ENCODE data around the gene PTTG1IP2.
"Not testable (repeated sequence)": the region's sequence is repeated elsewhere in the genome, so short reads cannot be mapped to it uniquely, and the experiment has no call there.

DNA sequence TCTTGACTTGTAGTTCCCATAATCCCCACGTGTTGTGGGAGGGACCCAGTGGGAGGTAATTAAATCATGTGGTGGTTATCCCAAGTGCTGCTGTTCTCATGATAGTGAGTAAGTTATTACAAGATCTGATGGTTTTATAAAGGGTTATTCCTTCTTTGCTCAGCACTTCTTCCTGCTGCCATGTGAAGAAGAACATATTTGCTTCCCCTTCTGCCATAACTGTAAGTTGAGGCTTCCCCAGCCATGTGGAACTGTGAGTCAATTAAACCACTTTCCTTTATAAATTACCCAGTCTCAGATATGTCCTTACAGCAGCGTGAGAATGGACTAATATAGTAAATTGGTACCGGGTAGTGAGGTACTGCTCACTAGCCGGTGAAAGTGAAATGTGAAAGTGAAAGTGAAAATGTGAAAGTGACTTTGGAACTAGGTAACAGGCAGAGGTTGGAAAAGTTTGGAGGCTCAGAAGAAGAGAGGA, 6.2 kb upstream of the PTTG1IP2 start:
- TF ChIP-seq, protein P1, sequence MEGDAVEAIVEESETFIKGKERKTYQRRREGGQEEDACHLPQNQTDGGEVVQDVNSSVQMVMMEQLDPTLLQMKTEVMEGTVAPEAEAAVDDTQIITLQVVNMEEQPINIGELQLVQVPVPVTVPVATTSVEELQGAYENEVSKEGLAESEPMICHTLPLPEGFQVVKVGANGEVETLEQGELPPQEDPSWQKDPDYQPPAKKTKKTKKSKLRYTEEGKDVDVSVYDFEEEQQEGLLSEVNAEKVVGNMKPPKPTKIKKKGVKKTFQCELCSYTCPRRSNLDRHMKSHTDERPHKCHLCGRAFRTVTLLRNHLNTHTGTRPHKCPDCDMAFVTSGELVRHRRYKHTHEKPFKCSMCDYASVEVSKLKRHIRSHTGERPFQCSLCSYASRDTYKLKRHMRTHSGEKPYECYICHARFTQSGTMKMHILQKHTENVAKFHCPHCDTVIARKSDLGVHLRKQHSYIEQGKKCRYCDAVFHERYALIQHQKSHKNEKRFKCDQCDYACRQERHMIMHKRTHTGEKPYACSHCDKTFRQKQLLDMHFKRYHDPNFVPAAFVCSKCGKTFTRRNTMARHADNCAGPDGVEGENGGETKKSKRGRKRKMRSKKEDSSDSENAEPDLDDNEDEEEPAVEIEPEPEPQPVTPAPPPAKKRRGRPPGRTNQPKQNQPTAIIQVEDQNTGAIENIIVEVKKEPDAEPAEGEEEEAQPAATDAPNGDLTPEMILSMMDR (conservative IDR thresholded peaks at IDR 0.05; ENCODE audit: low read depth, low read length): not testable (repeated sequence)
- TF ChIP-seq EZH2 (IDR thresholded peaks at IDR 0.05; ENCODE audit: borderline replicate concordance, low read depth, low read length, poor library complexity, severe bottlenecking): not testable (repeated sequence)

Measured in A673 (cell line).